HG02885 (cell line): ENCODE results near the gene SAMD14.

Experiments used
- ATAC-seq: cut with Tn5 transposase; IDR thresholded peaks from one replicate; pipeline ENCODE4 v1.9.1; 2021; ENCODE audit warnings: mild to moderate bottlenecking; ENCODE audit not compliant: unreplicated experiment, poor library complexity

The SAMD14 gene

DNA sequence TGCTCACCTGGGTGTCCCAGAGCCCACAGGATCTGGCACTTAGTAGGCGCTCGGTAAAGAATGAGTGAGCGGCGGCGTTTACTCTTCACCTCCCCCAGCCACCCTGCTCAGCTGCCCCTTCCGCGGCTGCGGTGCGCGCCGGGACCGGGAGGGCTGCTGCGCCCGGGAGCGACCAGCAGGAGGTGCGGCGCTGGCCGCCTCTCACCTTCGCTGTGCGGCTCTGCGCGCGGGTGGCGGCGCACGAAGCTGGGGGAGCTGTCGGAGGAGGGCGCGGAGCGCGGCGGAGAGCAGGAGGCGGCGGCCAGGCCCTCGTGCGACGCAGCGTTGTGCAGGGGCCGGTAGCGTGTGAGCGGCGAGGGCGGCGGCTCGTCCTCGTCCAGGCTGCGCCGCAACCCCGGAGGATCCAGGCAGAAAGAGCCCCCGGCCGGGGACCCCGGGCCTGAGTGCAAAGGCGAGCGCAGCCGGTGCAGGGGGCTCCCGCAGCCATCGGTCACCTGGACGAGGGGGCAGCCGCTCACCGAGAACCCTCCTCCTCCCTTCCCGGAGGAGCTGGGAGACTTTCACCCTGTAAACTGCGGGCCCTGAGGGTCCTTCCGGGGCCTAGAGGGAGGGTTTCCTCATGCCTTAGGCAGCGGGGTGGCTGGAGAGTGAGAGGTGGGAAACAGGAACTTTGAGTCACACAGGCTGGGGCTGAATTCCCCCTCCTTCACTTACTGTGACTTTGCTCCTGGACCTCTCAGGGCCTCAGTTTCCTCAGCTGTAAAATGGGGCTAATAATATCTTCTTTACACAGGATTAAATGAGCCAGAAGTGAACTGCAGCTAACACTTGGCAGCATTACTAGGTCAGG, 12.5 kb downstream of the SAMD14 start:
- no peak for ATAC-seq

DNA sequence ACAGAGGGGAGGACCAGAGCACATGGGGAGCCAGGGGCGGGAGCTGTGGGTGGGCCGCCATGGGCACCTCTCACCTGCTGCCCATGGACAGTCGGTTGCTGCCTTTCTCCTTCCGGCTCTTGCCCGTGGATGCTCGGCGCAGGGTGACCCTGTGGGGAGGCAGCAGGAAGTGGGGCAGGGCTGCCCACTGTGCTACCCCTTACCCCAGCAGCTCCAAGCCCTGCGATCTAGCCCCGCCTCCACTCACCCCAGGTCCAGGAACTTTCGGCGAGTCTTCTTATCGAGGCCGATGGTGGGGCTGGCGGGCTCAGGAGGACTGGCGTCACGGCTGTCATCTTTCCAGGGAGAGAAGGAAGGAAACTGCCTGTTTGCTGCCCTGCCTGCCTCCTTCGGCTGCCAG, 14.2 kb downstream of the SAMD14 start:
- ATAC-seq = no peak

- ATAC-seq = no peak
Observed at GRCh38 chr17:50114849-50115357, 15.1 kb downstream of the SAMD14 start.

- ATAC-seq = no peak
Observed at GRCh38 chr17:50114401-50114800, 15.6 kb downstream of the SAMD14 start.

DNA sequence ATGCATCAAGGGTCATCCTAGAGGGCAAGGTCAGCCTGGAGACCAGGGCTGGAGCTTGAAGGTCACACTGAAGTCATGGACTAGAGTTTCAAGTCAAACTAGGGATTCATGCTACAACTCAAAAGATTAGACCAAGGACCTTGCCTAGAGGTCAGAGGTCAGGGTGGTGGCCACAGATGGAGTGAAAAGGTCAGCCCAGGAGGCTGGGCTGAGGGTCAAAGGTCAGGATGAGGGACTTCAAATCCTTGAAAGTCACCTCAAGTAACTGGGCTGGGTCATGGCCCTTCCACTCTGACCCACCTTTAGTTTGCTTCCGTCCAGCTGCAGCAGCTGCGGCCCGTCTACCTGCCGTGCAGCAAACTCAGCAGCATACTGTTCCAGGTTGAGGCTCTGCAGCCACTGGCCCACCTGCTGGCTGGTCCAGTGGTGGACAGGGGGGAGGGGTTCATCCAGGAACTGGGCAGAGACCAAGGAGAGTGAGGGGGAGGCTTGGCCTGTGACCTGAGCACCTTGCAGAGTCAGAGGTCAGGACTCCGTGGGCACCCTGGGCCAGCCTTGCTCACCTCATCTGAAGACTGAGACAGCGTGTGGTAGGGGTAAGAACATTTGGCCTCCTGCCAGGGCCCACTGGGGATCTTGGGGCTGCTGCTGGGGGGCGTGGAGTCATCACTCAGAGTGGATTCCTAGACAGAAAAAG, 16.2 kb downstream of the SAMD14 start:
- ATAC-seq = no peak

DNA sequence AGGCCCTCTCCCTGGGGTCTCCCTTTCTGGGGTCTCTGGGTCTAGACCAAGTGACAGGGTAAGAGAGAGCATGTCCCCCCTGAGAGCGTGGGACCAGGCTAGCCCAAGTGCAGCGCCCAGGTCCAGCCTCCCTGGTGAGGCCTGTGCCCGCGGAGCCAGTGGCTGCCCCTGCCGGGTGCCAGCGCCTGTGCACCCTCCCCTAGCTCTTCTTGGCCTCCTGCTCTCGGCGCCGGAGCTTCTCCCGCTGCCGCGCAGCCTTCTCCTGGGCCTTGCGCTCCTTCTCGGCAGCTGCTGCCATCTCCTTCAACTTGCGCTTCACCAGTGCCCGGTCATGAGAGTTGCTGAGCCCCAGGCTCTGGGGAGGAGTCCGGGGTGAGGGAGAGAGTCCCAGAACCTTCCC, 17.3 kb downstream of the SAMD14 start:
- no peak for ATAC-seq

DNA sequence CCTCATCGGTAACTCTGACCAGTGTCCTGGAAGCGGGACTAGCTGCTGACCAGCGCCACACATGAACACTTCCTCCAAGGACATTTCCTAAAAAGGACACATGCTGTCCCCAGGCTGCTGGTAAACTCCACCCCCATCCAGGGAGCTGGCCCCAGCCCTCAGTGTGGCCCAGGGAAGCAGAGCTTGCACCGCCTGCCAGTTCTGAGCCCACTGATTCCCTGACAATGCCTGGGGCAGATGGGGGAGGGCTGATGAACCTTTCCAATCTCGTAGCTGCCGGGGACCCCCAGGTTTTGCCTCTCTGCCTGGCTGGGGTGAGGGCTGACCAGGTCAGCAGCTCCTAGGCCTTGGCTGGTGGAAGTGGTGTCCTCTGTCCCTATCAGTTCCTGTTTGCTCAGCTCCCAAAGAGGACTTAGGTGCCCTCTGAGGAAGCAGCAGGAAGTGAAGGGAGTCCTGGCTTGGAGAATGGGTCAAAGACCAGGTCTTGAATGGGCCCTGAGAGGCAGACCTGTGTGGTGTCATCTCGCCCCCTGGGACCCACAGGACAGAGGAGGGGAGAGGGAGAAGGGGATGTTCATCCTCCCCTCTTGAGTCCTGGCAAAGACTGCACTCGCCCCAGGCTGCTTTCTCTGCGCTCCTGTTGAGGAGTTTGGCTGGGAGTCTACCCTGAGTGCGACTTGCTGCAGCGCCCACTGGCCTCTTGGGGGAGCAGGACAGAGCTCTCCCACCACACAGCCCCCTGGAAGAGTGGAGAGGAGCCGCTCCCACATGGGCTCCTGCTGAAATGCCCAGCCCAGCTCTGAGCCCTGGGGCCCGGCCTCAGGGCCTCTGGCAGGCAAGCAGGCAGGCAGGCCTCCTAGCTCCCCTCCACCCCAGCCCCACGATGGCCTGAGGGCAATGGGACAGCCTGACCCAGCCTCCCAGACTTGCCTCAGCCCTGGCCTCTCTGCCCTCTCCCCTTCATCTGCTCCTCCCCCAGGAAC, 18.0 kb downstream of the SAMD14 start:
- ATAC-seq = no peak

DNA sequence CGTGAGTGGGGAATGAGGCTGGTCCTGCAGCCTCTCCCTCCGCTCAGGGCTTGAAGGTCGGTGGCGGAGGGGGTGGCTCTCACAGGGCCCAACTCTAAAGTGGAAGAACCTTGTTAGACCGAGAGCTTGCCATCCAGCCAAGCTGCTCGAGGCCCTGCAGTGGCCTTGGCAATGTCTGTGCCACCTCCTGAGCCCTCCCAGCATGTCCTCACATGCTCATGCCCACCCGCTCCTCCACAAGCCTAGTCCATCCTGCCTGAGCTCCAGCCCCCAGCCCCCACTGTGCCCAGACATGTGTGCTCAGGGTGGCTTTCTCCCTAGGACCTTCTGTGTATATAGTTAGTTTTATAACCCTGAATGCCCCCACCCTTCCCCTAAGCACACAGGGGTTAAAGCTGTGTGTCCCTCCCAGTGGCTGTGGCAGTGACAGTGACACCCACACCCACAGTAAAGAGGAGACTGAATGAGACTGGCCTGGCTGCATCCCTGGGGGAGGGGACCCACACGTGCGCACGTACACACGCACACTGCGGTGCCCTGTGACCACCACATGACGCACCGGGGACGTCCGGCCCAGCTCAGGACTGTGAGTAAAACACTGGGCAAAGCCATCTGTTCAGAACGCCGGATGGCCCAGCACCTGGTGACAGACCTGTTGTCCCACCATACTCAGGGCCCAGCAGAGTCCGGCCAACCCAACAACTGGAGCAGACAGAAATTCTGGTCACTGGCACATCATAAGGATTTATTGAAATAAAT, 19.2 kb downstream of the SAMD14 start:
- ATAC-seq = no peak

DNA sequence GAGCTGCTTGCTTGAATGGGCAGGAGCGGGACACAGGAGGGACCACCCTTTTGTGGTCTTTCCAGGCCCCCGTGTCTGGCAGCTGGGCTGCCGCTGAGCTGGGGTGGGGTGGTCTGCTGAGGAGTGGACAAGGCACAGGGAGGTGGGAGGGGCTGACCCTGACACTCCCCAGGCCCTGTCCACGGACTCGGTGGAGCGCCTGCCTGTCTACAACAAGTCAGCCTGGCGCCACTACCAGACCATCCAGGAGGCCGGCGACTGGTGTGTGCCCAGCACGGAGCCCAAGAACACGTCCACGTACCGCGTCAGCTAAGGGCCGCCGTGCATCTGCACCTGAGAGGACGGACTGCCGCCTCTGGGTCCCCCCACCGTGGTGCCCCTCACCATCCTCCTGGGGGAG, 20.2 kb downstream of the SAMD14 start:
- ATAC-seq = no peak

DNA sequence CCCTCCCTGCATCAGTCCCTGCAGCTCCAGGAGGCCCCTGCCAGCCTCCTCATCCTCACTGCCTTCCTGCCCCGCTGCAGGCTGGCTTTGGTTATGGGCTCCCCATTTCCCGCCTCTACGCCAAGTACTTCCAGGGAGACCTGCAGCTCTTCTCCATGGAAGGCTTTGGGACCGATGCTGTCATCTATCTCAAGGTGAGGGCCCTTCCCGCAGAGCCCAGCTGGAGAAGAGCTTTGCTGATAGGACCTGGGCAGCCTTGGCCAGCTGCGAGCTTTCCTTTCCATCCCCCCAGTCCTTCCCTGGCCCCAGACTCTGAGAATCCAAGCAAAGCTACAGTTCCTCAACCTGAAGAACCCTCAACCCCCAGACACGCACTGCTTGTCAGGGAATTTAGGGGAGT, 20.8 kb downstream of the SAMD14 start:
- ATAC-seq = no peak

DNA sequence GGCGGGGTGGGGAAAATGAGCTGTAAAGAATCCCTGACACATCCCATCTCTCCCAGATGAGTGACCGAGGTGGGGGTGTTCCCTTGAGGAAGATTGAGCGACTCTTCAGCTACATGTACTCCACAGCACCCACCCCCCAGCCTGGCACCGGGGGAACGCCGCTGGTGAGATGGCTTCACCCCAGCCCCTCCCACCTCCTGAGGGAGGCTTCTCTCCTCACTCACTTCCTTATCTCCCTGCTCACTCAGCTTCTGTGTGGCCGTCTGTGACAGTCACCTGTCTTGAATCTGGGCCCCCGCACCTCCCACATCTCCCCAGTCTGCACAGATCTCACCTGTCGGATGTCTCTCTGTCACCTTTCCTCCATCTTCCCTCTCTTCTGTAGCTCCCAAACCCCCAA, 21.4 kb downstream of the SAMD14 start:
- ATAC-seq = no peak

GRCh38 chr17:50107790-50108414, 22.1 kb downstream of the SAMD14 start:
- no peak for ATAC-seq

- no peak for ATAC-seq
Observed at GRCh38 chr17:50106393-50107131, 23.4 kb downstream of the SAMD14 start.

DNA sequence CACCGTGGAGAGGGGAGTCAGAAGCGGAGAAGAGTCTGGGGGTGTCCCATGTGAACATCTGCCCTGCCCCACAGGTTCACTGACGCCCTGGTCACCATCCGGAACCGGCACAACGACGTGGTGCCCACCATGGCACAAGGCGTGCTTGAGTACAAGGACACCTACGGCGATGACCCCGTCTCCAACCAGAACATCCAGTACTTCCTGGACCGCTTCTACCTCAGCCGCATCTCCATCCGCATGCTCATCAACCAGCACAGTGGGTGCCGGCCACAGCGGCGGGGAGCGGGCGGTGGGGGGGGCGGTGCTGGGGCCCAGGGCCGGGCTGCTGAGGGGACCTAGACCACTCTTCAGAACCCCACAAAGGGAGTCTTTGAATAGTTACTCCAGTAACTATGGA, 24.1 kb downstream of the SAMD14 start:
- no peak for ATAC-seq

GRCh38 chr17:50103941-50104340, 26.0 kb downstream of the SAMD14 start:
- no peak for ATAC-seq

DNA sequence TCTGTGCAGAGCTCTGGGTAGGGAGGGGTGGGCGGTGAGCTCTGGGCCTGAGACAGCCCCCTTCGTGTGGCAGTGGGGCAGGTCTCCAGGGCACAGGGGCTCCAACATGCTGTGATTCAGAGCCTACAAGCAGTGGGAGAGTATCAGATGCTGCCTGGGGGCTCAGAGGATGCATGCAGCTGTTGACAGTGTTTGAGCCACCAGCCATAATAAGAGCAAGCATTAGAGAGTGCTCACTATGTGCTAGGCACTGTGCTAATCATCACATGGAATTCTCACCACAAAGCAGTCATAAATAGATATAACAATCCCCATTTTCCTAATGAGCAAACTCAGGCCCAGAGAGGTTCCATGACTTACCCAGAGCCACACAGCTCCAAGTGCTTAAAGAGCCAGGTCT, 26.7 kb downstream of the SAMD14 start:
- ATAC-seq = no peak

- ATAC-seq = no peak
Observed at GRCh38 chr17:50102164-50102991, 27.6 kb downstream of the SAMD14 start.
